Astrocyte (in vitro differentiated cells and primary cell): Measurements from ENCODE around the gene GRIK3.

ENCODE experiments used
- EZH2 ChIP-seq: IDR thresholded peaks from 2 replicates; pipeline ENCODE4 v1.6.1; 2012; ENCODE audit warnings: mild to moderate bottlenecking, low read length, inconsistent platforms; ENCODE audit not compliant: insufficient read depth
- TF ChIP-seq, protein P1 (sequence below): IDR thresholded peaks from 2 replicates; pipeline ENCODE4 v1.5.1; 2011; ENCODE audit warnings: low read depth, mild to moderate bottlenecking, inconsistent platforms, low read length, moderate library complexity; ENCODE audit not compliant: insufficient read depth

DNA sequence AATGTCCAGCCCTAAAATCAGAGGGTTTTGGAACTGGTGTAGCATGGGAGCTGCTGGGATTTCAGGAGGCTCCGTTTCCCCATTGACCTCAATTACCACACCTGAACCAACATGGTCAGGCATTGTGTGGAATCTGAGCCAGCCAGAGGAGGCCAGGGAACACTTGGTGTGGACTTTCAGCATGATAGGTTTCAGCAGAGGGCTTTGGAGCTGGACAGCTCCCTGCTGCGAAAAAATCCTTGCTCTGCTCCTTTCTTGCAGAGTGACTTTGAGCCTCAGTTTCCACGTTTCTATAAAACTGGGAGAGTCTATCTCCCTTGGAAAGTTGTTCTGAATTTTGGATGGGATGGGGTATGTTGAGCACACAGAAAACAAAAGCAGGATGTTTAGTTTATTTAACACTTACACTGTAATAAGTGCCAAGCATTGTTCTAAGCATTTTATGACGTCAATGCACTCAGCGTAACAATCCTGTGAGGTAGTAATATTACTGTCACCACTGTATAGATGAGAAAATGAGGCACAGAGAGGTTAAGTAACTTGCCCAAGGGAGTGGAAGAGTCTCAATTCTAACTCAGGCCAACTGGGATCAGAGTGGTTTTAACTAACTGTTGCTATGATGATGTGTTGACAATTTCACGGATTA is 168.0 kb downstream of the GRIK3 start:
- TF ChIP-seq, protein P1, sequence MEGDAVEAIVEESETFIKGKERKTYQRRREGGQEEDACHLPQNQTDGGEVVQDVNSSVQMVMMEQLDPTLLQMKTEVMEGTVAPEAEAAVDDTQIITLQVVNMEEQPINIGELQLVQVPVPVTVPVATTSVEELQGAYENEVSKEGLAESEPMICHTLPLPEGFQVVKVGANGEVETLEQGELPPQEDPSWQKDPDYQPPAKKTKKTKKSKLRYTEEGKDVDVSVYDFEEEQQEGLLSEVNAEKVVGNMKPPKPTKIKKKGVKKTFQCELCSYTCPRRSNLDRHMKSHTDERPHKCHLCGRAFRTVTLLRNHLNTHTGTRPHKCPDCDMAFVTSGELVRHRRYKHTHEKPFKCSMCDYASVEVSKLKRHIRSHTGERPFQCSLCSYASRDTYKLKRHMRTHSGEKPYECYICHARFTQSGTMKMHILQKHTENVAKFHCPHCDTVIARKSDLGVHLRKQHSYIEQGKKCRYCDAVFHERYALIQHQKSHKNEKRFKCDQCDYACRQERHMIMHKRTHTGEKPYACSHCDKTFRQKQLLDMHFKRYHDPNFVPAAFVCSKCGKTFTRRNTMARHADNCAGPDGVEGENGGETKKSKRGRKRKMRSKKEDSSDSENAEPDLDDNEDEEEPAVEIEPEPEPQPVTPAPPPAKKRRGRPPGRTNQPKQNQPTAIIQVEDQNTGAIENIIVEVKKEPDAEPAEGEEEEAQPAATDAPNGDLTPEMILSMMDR = no peak
- TF ChIP-seq EZH2 = no peak
